Loucy (cell line): ENCODE results near the gene TMEM183A.

ENCODE experiments used
- H2AFZ ChIP-seq: fragments of 200-600 bp; sonication (generic); 2 replicates; pipeline ENCODE4 v1.6.0; 2016; ENCODE audit warnings: antibody characterized with exemption, mild to moderate bottlenecking, low read length, moderate library complexity
- H3F3A ChIP-seq: fragments of 200-600 bp; 2 replicates; pipeline ENCODE4 v1.6.0; 2016; ENCODE audit warnings: antibody characterized with exemption, low read depth, mild to moderate bottlenecking
- H3K27me3 ChIP-seq: fragments of 200-600 bp; sonication (generic); 2 replicates; pipeline ENCODE4 v1.6.1; 2014; ENCODE audit warnings: low read length, mild to moderate bottlenecking; ENCODE audit not compliant: insufficient read depth, poor library complexity, severe bottlenecking
- H3K36me3 ChIP-seq: fragments of 200-600 bp; sonication (generic); 2 replicates; pipeline ENCODE4 v1.6.1; 2016; ENCODE audit warnings: low read length; ENCODE audit not compliant: insufficient read depth
- H3K4me1 ChIP-seq: fragments of 200-600 bp; sonication (generic); 2 replicates; pipeline ENCODE4 v1.5.1; 2014; ENCODE audit warnings: low read length, mild to moderate bottlenecking; ENCODE audit not compliant: insufficient read depth, poor library complexity, severe bottlenecking
- H3K4me2 ChIP-seq: fragments of 200-600 bp; sonication (generic); 2 replicates; pipeline ENCODE4 v1.6.0; 2014; ENCODE audit warnings: antibody characterized with exemption, low read length, low read depth, mild to moderate bottlenecking; ENCODE audit not compliant: poor library complexity, severe bottlenecking
- H3K4me3 ChIP-seq: fragments of 200-600 bp; sonication (generic); 2 replicates; pipeline ENCODE4 v1.5.1; 2014; ENCODE audit warnings: low read length, mild to moderate bottlenecking, mixed read lengths; ENCODE audit not compliant: poor library complexity, severe bottlenecking
- H3K79me2 ChIP-seq: fragments of 200-600 bp; sonication (generic); 2 replicates; pipeline ENCODE4 v1.6.1; 2014; ENCODE audit warnings: low read length; ENCODE audit not compliant: insufficient read depth
- H3K9ac ChIP-seq: fragments of 200-600 bp; sonication (generic); 2 replicates; pipeline ENCODE4 v1.6.0; 2014; ENCODE audit warnings: mild to moderate bottlenecking, low read depth, low read length, moderate library complexity; ENCODE audit not compliant: poor library complexity, severe bottlenecking
- H3K9me2 ChIP-seq: fragments of 200-600 bp; sonication (generic); replicated peaks from 2 replicates; pipeline ENCODE4 v1.6.1; 2016; ENCODE audit warnings: low read depth, low read length, mixed read lengths
- H3K9me3 ChIP-seq: fragments of 200-600 bp; sonication (generic); 2 replicates; pipeline ENCODE4 v1.6.1; 2014; ENCODE audit warnings: mild to moderate bottlenecking, antibody characterized with exemption, low read length, low read depth; ENCODE audit not compliant: insufficient read depth
- H4K20me1 ChIP-seq: fragments of 200-600 bp; sonication (generic); 2 replicates; pipeline ENCODE4 v1.6.0; 2014; ENCODE audit warnings: antibody characterized with exemption, low read length, mild to moderate bottlenecking; ENCODE audit not compliant: insufficient read depth, poor library complexity, severe bottlenecking
- CTCF ChIP-seq: fragments of 200-600 bp; sonication (generic); conservative IDR thresholded peaks from 2 replicates; pipeline ENCODE4 v1.5.1; 2014; ENCODE audit warnings: mild to moderate bottlenecking, antibody characterized with exemption, low read length
- EZH2phosphoT487 ChIP-seq: fragments of 200-600 bp; IDR thresholded peaks from 2 replicates; pipeline ENCODE4 v1.6.1; 2018; ENCODE audit warnings: antibody characterized with exemption, mild to moderate bottlenecking, moderate library complexity, borderline replicate concordance

Gene TMEM183A

GRCh38 chr1:203041351-203041932, 34.3 kb downstream of the TMEM183A start:
- TF ChIP-seq CTCF (no peak), EZH2phosphoT487 (no peak)
- H3K4me2 ChIP-seq = no peak overlapping the region
- no peak overlapping the region for H3K4me3 ChIP-seq
- no peaks in the 10 kb centered on the region for H3K27me3 ChIP-seq
- no peak overlapping the region for H2AFZ ChIP-seq
- H3K4me1 ChIP-seq = peaks cover 7% of the 10 kb centered on the region
- H3K79me2 ChIP-seq = no peaks in the 10 kb centered on the region
- H3K36me3 ChIP-seq = no peaks in the 10 kb centered on the region
- H3F3A ChIP-seq = no peaks in the 10 kb centered on the region
- no peak overlapping the region for H3K9ac ChIP-seq
- no peaks in the 10 kb centered on the region for H3K9me3 ChIP-seq
- no peaks in the 10 kb centered on the region for H4K20me1 ChIP-seq
- H3K9me2 ChIP-seq = no peaks in the 10 kb centered on the region

- no peaks in the 10 kb centered on the region for H3K79me2 ChIP-seq
- TF ChIP-seq EZH2phosphoT487 (no peak), CTCF (no peak)
- no peak overlapping the region for H3K4me2 ChIP-seq
- no peaks in the 10 kb centered on the region for H3K4me1 ChIP-seq
- no peak overlapping the region for H3K4me3 ChIP-seq
- H3K36me3 ChIP-seq = no peaks in the 10 kb centered on the region
- H4K20me1 ChIP-seq = no peaks in the 10 kb centered on the region
- no peaks in the 10 kb centered on the region for H3F3A ChIP-seq
- H3K27me3 ChIP-seq = no peaks in the 10 kb centered on the region
- no peak overlapping the region for H3K9ac ChIP-seq
- H2AFZ ChIP-seq = no peak overlapping the region
- no peaks in the 10 kb centered on the region for H3K9me2 ChIP-seq
- no peaks in the 10 kb centered on the region for H3K9me3 ChIP-seq
These were observed 36.8 kb downstream of the TMEM183A start for GRCh38 chr1:203043830-203044545.

GRCh38 chr1:203044546-203045250, 37.5 kb downstream of the TMEM183A start:
- Histone ChIP-seq H3K4me1 (no peaks in the 10 kb centered on the region), H3K4me2 (no peak overlapping the region), H3F3A (no peaks in the 10 kb centered on the region), H2AFZ (no peak overlapping the region), H3K4me3 (no peak overlapping the region), H3K36me3 (no peaks in the 10 kb centered on the region), H4K20me1 (no peaks in the 10 kb centered on the region), H3K27me3 (no peaks in the 10 kb centered on the region), H3K9me3 (no peaks in the 10 kb centered on the region), H3K9ac (no peak overlapping the region), H3K79me2 (no peaks in the 10 kb centered on the region), H3K9me2 (no peaks in the 10 kb centered on the region)
- no peak for TF ChIP-seq CTCF
- no peak for TF ChIP-seq EZH2phosphoT487
